ENCODE data around the gene SNTG2. TPM values are rescaled to one million over a fixed set of nuclear protein-coding genes. Genes with fewer than 3 reads are reported as not detected.

Gene SNTG2
- total RNA-seq, 4 donors from 2014 or later: 0.99 to 3.9 (median 2.3) TPM

DNA sequence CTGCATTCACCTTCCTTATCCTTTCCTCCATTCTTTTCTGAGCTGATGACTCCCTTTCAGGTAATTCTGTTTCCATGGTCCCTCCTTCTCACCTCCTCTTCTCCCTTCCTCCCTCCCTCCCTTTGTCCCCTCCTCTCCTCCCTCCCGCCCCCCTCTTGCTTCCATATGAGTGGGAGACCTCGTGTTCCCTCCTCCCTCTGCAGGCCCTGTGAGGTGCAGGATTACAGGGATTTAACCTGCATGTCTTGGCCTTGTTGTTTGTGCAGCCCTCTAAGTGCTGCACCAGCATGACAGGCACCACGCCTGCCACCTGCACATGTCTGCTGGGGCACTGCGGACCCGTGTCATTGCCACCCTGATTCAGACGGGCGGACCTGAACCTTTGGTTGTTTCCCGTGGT, 103.1 kb downstream of the SNTG2 start:
- no peaks in the 10 kb centered on the region for H3K4me1 ChIP-seq
- H3K4me3 ChIP-seq: no peak overlapping the region
- TF ChIP-seq POLR2AphosphoS5 (IDR thresholded peaks at IDR 0.05) (no peak), EP300 (IDR thresholded peaks at IDR 0.05) (no peak), POLR2A (IDR thresholded peaks at IDR 0.05) (no peak)
- TF ChIP-seq, protein P1, sequence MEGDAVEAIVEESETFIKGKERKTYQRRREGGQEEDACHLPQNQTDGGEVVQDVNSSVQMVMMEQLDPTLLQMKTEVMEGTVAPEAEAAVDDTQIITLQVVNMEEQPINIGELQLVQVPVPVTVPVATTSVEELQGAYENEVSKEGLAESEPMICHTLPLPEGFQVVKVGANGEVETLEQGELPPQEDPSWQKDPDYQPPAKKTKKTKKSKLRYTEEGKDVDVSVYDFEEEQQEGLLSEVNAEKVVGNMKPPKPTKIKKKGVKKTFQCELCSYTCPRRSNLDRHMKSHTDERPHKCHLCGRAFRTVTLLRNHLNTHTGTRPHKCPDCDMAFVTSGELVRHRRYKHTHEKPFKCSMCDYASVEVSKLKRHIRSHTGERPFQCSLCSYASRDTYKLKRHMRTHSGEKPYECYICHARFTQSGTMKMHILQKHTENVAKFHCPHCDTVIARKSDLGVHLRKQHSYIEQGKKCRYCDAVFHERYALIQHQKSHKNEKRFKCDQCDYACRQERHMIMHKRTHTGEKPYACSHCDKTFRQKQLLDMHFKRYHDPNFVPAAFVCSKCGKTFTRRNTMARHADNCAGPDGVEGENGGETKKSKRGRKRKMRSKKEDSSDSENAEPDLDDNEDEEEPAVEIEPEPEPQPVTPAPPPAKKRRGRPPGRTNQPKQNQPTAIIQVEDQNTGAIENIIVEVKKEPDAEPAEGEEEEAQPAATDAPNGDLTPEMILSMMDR (IDR thresholded peaks at IDR 0.05): no peak
- no peak for DNase-seq (ENCODE audit: low spot score in 2 of 2)
- no peak overlapping the region for H3K27ac ChIP-seq
- 70% methylated on average over 7 of the region's 8 CpGs for WGBS
- no peaks in the 10 kb centered on the region for H3K36me3 ChIP-seq
- H3K9me3 ChIP-seq: peaks cover under 1% of the 10 kb centered on the region
- no peaks in the 10 kb centered on the region for H3K27me3 ChIP-seq

DNA sequence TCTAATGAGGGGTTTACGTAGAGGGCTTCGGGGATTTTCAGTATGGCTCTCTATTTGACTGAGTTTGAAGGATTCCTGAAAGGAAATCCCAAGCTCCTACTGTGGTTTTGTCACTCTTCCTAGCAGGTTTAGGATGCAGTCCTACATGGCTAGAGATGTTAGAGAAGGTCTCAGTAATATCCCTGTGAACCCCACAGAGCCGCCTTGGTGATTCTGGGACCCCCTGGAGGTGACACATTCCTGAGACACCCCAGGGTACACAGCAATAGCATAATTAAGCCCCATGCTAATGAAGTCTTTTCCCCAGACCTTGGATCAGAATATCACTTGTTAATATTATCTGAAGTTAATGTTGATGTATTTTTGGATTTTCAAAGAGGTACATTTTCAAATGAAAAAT, 103.8 kb downstream of the SNTG2 start:
- no peak for DNase-seq (ENCODE audit: low spot score in 2 of 2)
- WGBS: 91% methylated on average over 3 of the region's 3 CpGs
- Histone ChIP-seq H3K9me3 (no peaks in the 10 kb centered on the region), H3K27ac (no peak overlapping the region), H3K4me3 (no peak overlapping the region), H3K27me3 (no peaks in the 10 kb centered on the region), H3K36me3 (no peaks in the 10 kb centered on the region), H3K4me1 (no peaks in the 10 kb centered on the region)
- TF ChIP-seq EP300 (IDR thresholded peaks at IDR 0.05) (no peak), POLR2AphosphoS5 (IDR thresholded peaks at IDR 0.05) (no peak), POLR2A (IDR thresholded peaks at IDR 0.05) (no peak)
- TF ChIP-seq, protein P1 (IDR thresholded peaks at IDR 0.05): no peak

DNA sequence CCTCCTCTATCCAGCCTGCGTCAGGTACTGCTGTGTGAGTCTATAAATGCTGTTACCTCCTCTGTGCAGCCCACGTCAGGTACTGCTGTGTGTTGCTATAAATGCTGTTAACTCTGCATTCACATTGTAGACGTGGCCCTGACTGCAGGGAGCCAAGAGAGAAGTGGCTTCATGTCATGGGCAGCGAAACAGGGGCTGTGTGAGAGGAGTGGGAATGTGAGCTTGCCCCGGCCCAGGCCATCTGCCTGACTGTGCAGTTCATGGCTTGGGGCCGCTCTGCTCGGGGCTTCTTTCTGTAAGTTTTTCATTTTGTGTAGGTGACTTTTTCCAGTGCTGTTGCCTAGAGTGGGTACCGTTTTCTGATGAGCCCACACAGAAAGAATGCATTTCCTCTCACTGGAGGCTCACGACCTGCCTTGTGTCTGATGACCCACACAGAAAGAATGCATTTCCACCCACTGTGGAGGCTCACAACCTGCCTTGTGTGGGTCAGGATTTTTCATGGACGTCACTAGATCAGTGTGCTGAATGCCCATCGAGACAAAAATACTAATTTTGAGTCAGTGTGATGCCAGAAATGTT, 104.5 kb downstream of the SNTG2 start:
- 79% methylated on average over 11 of the region's 11 CpGs for WGBS
- no peak for DNase-seq (ENCODE audit: low spot score in 2 of 2)
- H3K27ac ChIP-seq: no peak overlapping the region

DNA sequence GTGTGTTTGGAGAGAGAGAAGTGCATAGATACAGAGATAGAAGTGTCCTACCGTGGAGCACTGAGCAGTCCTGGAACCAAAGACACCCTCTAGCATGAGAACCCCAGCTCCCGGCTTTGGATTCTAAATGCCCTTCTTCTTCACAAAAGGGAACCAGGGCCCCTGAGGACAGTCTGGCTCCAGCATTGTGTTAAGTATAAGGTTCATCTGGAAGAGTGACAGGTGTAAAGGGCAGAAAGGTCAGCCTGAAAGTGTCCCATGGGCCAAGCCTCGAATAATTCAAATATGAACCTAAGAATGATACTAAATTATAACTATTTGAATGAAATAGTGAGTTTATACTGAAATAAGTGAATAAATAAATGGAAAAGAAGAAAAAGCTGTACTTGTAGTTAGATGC, 109.7 kb downstream of the SNTG2 start:
- H3K36me3 ChIP-seq: no peaks in the 10 kb centered on the region
- no peak for DNase-seq (ENCODE audit: low spot score in 2 of 2)
- H3K4me3 ChIP-seq: no peak overlapping the region
- no peaks in the 10 kb centered on the region for H3K9me3 ChIP-seq
- no peak overlapping the region for H3K27ac ChIP-seq
- TF ChIP-seq EP300 (IDR thresholded peaks at IDR 0.05) (no peak), POLR2AphosphoS5 (IDR thresholded peaks at IDR 0.05) (no peak), POLR2A (IDR thresholded peaks at IDR 0.05) (no peak)
- TF ChIP-seq, protein P1 (IDR thresholded peaks at IDR 0.05): no peak
- WGBS: 80% methylated on average over 3 of the region's 3 CpGs
- no peaks in the 10 kb centered on the region for H3K27me3 ChIP-seq
- no peaks in the 10 kb centered on the region for H3K4me1 ChIP-seq

More for the DNA sequence above, 104.5 kb downstream of the SNTG2 start:
- H3K36me3 ChIP-seq: no peaks in the 10 kb centered on the region
- H3K4me1 ChIP-seq: no peaks in the 10 kb centered on the region
- H3K9me3 ChIP-seq: no peaks in the 10 kb centered on the region
- TF ChIP-seq EP300 (IDR thresholded peaks at IDR 0.05) (no peak), POLR2AphosphoS5 (IDR thresholded peaks at IDR 0.05) (no peak), POLR2A (IDR thresholded peaks at IDR 0.05) (no peak)
- H3K27me3 ChIP-seq: no peaks in the 10 kb centered on the region
- H3K4me3 ChIP-seq: no peak overlapping the region

DNA sequence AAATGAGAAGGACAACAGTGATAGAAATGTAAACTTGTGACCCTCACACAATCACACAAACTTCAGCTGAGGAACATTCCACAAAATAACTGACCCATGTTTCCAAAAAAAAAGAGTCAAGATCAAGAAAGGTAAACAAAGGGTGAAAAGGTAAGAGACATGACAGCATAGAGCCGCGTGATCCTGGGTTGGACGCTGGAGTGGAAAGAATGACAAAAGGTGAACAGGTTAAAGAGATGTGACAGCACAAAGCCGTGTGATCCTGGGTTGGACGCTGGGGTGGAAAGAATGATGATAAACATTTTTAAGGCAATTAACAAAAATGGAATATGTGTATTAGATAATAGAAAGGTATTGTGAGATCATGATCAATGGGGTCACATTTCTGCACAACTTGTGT, 110.3 kb downstream of the SNTG2 start:
- Histone ChIP-seq H3K4me1 (no peaks in the 10 kb centered on the region), H3K27ac (no peak overlapping the region), H3K27me3 (no peaks in the 10 kb centered on the region), H3K9me3 (no peaks in the 10 kb centered on the region), H3K4me3 (no peak overlapping the region), H3K36me3 (no peaks in the 10 kb centered on the region)
- no peak for DNase-seq (ENCODE audit: low spot score in 2 of 2)
- WGBS: 84% methylated on average over 5 of the region's 5 CpGs
- no peak for TF ChIP-seq POLR2A (IDR thresholded peaks at IDR 0.05)
- no peak for TF ChIP-seq POLR2AphosphoS5 (IDR thresholded peaks at IDR 0.05)
- TF ChIP-seq, protein P1 (IDR thresholded peaks at IDR 0.05): no peak
- TF ChIP-seq EP300 (IDR thresholded peaks at IDR 0.05): no peak

DNA sequence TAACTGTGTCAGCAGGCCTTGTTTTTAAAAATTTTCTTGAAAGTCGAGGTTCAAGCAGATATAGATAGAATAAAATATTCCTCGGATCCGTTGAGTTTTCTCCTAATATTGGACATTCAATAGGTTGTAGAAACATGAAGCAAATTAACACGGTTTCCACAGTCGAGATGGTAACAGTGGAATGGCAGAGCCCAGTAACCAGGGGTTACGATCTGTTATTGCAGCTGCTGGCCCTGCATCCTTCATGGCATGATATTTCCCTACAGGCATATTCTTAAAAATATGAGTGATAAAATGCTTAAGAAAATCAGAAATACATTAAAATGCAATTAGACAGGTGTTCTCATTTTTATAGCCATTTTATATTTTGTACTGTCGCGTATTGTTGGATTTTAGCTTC, 117.6 kb downstream of the SNTG2 start:
- no peaks in the 10 kb centered on the region for H3K36me3 ChIP-seq
- no peak overlapping the region for H3K27ac ChIP-seq
- no peak overlapping the region for H3K4me3 ChIP-seq
- no peak for DNase-seq (ENCODE audit: low spot score in 2 of 2)
- TF ChIP-seq, protein P1 (IDR thresholded peaks at IDR 0.05): no peak
- TF ChIP-seq POLR2A (IDR thresholded peaks at IDR 0.05) (no peak), EP300 (IDR thresholded peaks at IDR 0.05) (no peak)
- 95% methylated on average over 8 of the region's 8 CpGs for WGBS
- H3K9me3 ChIP-seq: no peaks in the 10 kb centered on the region
- no peaks in the 10 kb centered on the region for H3K27me3 ChIP-seq
- no peaks in the 10 kb centered on the region for H3K4me1 ChIP-seq
